ENCODE results near the gene TSHZ3.

TSHZ3 gene

GRCh38 chr19:31334101-31334848 is 15.0 kb downstream of the TSHZ3 start:
- no peak for DNase-seq

GRCh38 chr19:31332096-31332495 is 17.1 kb downstream of the TSHZ3 start:
- no peak for DNase-seq

GRCh38 chr19:31331536-31331935 is 17.7 kb downstream of the TSHZ3 start:
- no peak for DNase-seq

- no peak for DNase-seq
These were observed 18.5 kb downstream of the TSHZ3 start for GRCh38 chr19:31330761-31331160.

GRCh38 chr19:31330237-31330636 is 19.0 kb downstream of the TSHZ3 start:
- no peak for DNase-seq

GRCh38 chr19:31329819-31330218 is 19.4 kb downstream of the TSHZ3 start:
- no peak for DNase-seq

GRCh38 chr19:31328238-31328637 is 21.0 kb downstream of the TSHZ3 start:
- DNase-seq = no peak

- no peak for DNase-seq
These were observed 22.8 kb downstream of the TSHZ3 start for GRCh38 chr19:31326329-31327028.

GRCh38 chr19:31325342-31325741 is 23.9 kb downstream of the TSHZ3 start:
- DNase-seq = no peak

- DNase-seq = no peak
These were observed 29.8 kb downstream of the TSHZ3 start for GRCh38 chr19:31319465-31319864.

- no peak for DNase-seq
These were observed 30.3 kb downstream of the TSHZ3 start for GRCh38 chr19:31318790-31319425.

- no peak for DNase-seq
These were observed 31.7 kb downstream of the TSHZ3 start for GRCh38 chr19:31317570-31317969.

- no peak for DNase-seq
These were observed 32.1 kb downstream of the TSHZ3 start for GRCh38 chr19:31317093-31317492.

- no peak for DNase-seq
These were observed 32.9 kb downstream of the TSHZ3 start for GRCh38 chr19:31316201-31316951.

GRCh38 chr19:31315652-31316051 is 33.6 kb downstream of the TSHZ3 start:
- DNase-seq = no peak

GRCh38 chr19:31314849-31315629 is 34.2 kb downstream of the TSHZ3 start:
- no peak for DNase-seq

GRCh38 chr19:31314156-31314555 is 35.1 kb downstream of the TSHZ3 start:
- DNase-seq = no peak

GRCh38 chr19:31313291-31314030 is 35.8 kb downstream of the TSHZ3 start:
- DNase-seq = no peak

GRCh38 chr19:31312677-31313244 is 36.5 kb downstream of the TSHZ3 start:
- DNase-seq = no peak

GRCh38 chr19:31312009-31312676 is 37.1 kb downstream of the TSHZ3 start:
- DNase-seq = peak; percentile 22

Measured in activated naive CD4-positive, alpha-beta T cell treated with anti-CD3 and anti-CD28 coated beads, Interleukin-2, amount 50 U/mL, for 16 hours (primary cell).